Muscle of leg (tissue), 11 donors: ENCODE measurements around the gene GPR108. TPM values are rescaled to one million over a fixed set of nuclear protein-coding genes. Genes with fewer than 3 reads are reported as not detected.

ENCODE experiments used
- DNase-seq: peaks from one replicate; pipeline ENCODE4 v3.0.0; 2013
- H3K27ac ChIP-seq: one replicate; pipeline ENCODE4 v1.5.1; 2013; ENCODE audit warnings: mild to moderate bottlenecking, low read length, control low read depth
- H3K27me3 ChIP-seq: one replicate; pipeline ENCODE4 v1.6.1; 2013; ENCODE audit warnings: low read length; ENCODE audit not compliant: control insufficient read depth, insufficient read depth
- H3K36me3 ChIP-seq: one replicate; pipeline ENCODE4 v1.6.1; 2013; ENCODE audit warnings: low read length; ENCODE audit not compliant: control insufficient read depth, insufficient read depth
- H3K4me1 ChIP-seq: one replicate; pipeline ENCODE4 v1.6.1; 2013; ENCODE audit warnings: low read length; ENCODE audit not compliant: control insufficient read depth, insufficient read depth
- H3K4me3 ChIP-seq: one replicate; pipeline ENCODE4 v1.5.1; 2013; ENCODE audit warnings: low read length, control low read depth
- H3K9me3 ChIP-seq: replicated peaks from 2 replicates; pipeline ENCODE4 v1.6.1; 2013; ENCODE audit warnings: low read depth, low read length; ENCODE audit not compliant: control insufficient read depth
- WGBS: methylation state at CpG from one replicate; pipeline ENCODE4 v1.1.5; 2013; ENCODE audit warnings: missing lambda C conversion rate; ENCODE audit not compliant: insufficient coverage; 5-methylcytosine and 5-hydroxymethylcytosine counted together
- polyA plus RNA-seq, 8 donors: library from polyadenylated mRNA; unstranded; fragments of 120-200 nt; gene quantifications; one replicate each; pipeline versions ENCODE4 v1.2.1 to v1.2.3, GENCODE V29; 2013; ENCODE audit warnings: inconsistent platforms in 1 of 8, low replicate concordance in 1 of 8; ENCODE audit not compliant: insufficient read length in 8 of 8, insufficient read depth in 1 of 8
- total RNA-seq: library from RNA; stranded (reverse); fragments of 120-200 nt; gene quantifications from one replicate; pipeline ENCODE4 v1.2.4, GENCODE V29; 2013

The GPR108 gene
- total and polyA plus RNA-seq, 9 donors, result 20.9 to 37.1 (median 25.7) TPM

DNA sequence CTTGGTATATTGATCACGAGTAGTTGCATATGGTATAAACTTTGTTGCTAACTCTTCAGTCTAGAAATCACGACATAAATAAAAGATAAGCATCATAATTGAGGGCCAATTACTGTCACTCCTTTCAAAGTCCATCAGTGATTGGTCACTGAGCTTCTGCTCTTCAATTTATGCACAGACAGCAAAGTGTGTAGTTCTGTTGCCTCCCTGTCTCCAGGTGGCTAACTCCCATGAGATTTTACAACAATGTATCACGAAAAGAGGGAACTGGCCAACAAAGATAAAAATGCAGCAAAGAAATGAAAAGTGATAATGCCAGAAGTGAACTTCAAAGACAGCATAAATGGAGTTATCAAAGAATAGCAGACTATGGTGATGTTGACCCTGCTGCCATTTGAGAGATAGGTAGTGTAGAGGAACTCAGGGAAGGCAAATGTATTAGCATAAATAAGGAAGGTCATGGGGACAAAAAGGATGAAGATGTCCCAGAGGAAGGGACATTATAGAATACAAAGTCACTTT lies 54.7 kb downstream of the GPR108 start:
- H3K36me3 ChIP-seq, result no peaks in the 10 kb centered on the region
- 70% methylated on average over 2 of the region's 3 CpGs for whole genome bisulfite sequencing

DNA sequence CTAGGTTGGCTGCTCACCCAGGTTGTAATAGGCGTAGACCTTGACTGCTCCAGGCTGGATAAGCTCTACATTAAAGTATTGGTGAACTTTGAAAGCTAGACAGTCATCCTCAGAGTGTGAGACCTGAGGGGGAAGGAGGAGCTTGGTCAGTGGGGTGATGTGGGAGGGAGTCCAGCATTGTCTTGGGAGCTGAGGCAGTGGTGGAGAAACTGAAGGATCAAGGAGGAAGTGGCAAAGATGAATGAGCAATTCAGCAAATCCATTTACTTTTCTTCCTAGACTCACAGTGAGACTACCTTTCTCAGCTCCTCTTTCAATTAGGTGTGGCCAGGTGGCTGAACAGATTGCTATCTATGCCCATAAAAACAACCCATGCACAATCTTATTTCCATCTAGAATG lies 57.2 kb downstream of the GPR108 start:
- H3K27ac ChIP-seq, result no peak overlapping the region
- no CpG with 5 or more reads among the region's 1 CpG for WGBS
- H3K27me3 ChIP-seq, result no peaks in the 10 kb centered on the region
- H3K9me3 ChIP-seq, result peaks cover 3% of the 10 kb centered on the region
- H3K4me1 ChIP-seq, result no peaks in the 10 kb centered on the region
- no peak for DNase-seq
- no peaks in the 10 kb centered on the region for H3K36me3 ChIP-seq
- no peak overlapping the region for H3K4me3 ChIP-seq

More for the DNA sequence above, 54.7 kb downstream of the GPR108 start:
- H3K9me3 ChIP-seq, result peaks cover 3% of the 10 kb centered on the region
- no peak overlapping the region for H3K27ac ChIP-seq
- H3K4me3 ChIP-seq, result no peak overlapping the region
- H3K4me1 ChIP-seq, result no peaks in the 10 kb centered on the region
- no peaks in the 10 kb centered on the region for H3K27me3 ChIP-seq
- DNase-seq, result no peak

Other genes starting within 250 kb of the GPR108 start
- gene TUBB4A, start 235.3 kb downstream of the GPR108 start, total RNA-seq, result 0.18 TPM
- 1 to 10 TPM in 1 of 8 donors, under 1 TPM in 7; 0.41 to 1.4 (median 0.54) TPM for gene TUBB4A, start 235.3 kb downstream of the GPR108 start, polyA plus RNA-seq
- 1.0 TPM for gene TNFSF9, start 206.6 kb downstream of the GPR108 start, total RNA-seq
- 1 to 10 TPM in 2 of 8 donors, under 1 TPM in 6; 0.23 to 1.3 (median 0.93) TPM for gene TNFSF9, start 206.6 kb downstream of the GPR108 start, polyA plus RNA-seq
- 1.4 TPM for gene CD70, start 146.4 kb downstream of the GPR108 start, total RNA-seq
- 1 to 10 TPM in 2 of 8 donors, under 1 TPM in 5, not detected in 1; 0.19 to 2.9 (median 0.49) TPM for gene CD70, start 146.4 kb downstream of the GPR108 start, polyA plus RNA-seq
- 0.04 TPM for gene TNFSF14, start 67.4 kb downstream of the GPR108 start, total RNA-seq
- gene TNFSF14, start 67.4 kb downstream of the GPR108 start, polyA plus RNA-seq, result under 1 TPM in 7 of 8 donors, not detected in 1; 0.06 to 0.34 (median 0.07) TPM
- 10.2 TPM for gene C3, start 16.9 kb downstream of the GPR108 start, total RNA-seq
- 10 to 100 TPM in 2 of 8 donors, 1 to 10 TPM in 6; 1.2 to 11.1 (median 3.1) TPM for gene C3, start 16.9 kb downstream of the GPR108 start, polyA plus RNA-seq
- 35.5 TPM for gene TRIP10, start 2.1 kb upstream of the GPR108 start, total RNA-seq
- 10 to 100 TPM; 49.4 to 63.8 (median 55.7) TPM for gene TRIP10, start 2.1 kb upstream of the GPR108 start, polyA plus RNA-seq
- 0.13 TPM for gene SH2D3A, start 29.9 kb upstream of the GPR108 start, total RNA-seq
- gene SH2D3A, start 29.9 kb upstream of the GPR108 start, polyA plus RNA-seq, result 1 to 10 TPM in 4 of 8 donors, under 1 TPM in 4; 0.32 to 2.9 (median 1.0) TPM
- gene VAV1, start 35.1 kb upstream of the GPR108 start, total RNA-seq, result 2.4 TPM
- 1 to 10 TPM; 1.6 to 3.7 (median 2.3) TPM for gene VAV1, start 35.1 kb upstream of the GPR108 start, polyA plus RNA-seq
- gene ADGRE1, start 150.0 kb upstream of the GPR108 start, total RNA-seq, result 0.04 TPM
- gene ADGRE1, start 150.0 kb upstream of the GPR108 start, polyA plus RNA-seq, result under 1 TPM in 7 of 8 donors, not detected in 1; 0.05 to 0.28 (median 0.16) TPM